H9 (cell line): ENCODE results near the gene MSN. TPM values are rescaled to one million over a fixed set of nuclear protein-coding genes. Genes with fewer than 3 reads are reported as not detected.

Source experiments
- DNase-seq: peaks from one replicate; pipeline ENCODE4 v3.0.0-alpha.2; 2017
- H2AFZ ChIP-seq: one replicate; pipeline ENCODE4 v1.6.1; 2013; ENCODE audit warnings: mild to moderate bottlenecking, low read length, control low read depth, moderate library complexity
- H2AK5ac ChIP-seq: 2 replicates; pipeline ENCODE4 v1.6.1; 2013; ENCODE audit warnings: low read length, control low read depth, mixed read lengths; ENCODE audit not compliant: insufficient read length
- H2BK120ac ChIP-seq: one replicate; pipeline ENCODE4 v1.6.1; 2013; ENCODE audit warnings: low read depth, mild to moderate bottlenecking, low read length, control low read depth, inconsistent platforms; ENCODE audit not compliant: poor library complexity, severe bottlenecking
- H2BK12ac ChIP-seq: 2 replicates; pipeline ENCODE4 v1.6.1; 2013; ENCODE audit warnings: low read length, control low read depth, mixed read lengths, low read depth; ENCODE audit not compliant: insufficient read length
- H2BK15ac ChIP-seq: 2 replicates; pipeline ENCODE4 v1.6.1; 2013; ENCODE audit warnings: low read depth, low read length, control low read depth
- H2BK20ac ChIP-seq: one replicate; pipeline ENCODE4 v1.6.1; 2013; ENCODE audit warnings: low read depth, mild to moderate bottlenecking, low read length, control low read depth, inconsistent platforms; ENCODE audit not compliant: poor library complexity, severe bottlenecking
- H2BK5ac ChIP-seq: 2 replicates; pipeline ENCODE4 v1.6.1; 2013; ENCODE audit warnings: low read length, control low read depth, mixed read lengths; ENCODE audit not compliant: insufficient read length
- H3K14ac ChIP-seq: 2 replicates; pipeline ENCODE4 v1.6.1; 2013; ENCODE audit warnings: low read length, control low read depth; ENCODE audit not compliant: insufficient read depth
- H3K18ac ChIP-seq: 2 replicates; pipeline ENCODE4 v1.6.1; 2013; ENCODE audit warnings: low read depth, mild to moderate bottlenecking, mixed read lengths, low read length, control low read depth; ENCODE audit not compliant: insufficient read length
- H3K23ac ChIP-seq: 2 replicates; pipeline ENCODE4 v1.6.1; 2013; ENCODE audit warnings: low read length, control low read depth, mixed read lengths, low read depth; ENCODE audit not compliant: insufficient read length
- H3K23me2 ChIP-seq: 2 replicates; pipeline ENCODE4 v1.6.1; 2013; ENCODE audit warnings: low read depth, mild to moderate bottlenecking, mixed read lengths, low read length, control low read depth; ENCODE audit not compliant: insufficient read length, poor library complexity, severe bottlenecking
- H3K27ac ChIP-seq: 2 replicates; pipeline ENCODE4 v1.5.1; 2013; ENCODE audit warnings: low read length, control low read depth, mixed read lengths, low read depth; ENCODE audit not compliant: insufficient read length
- H3K27me3 ChIP-seq: 2 replicates; pipeline ENCODE4 v1.6.1; 2013; ENCODE audit warnings: low read length, control low read depth, inconsistent platforms; ENCODE audit not compliant: insufficient read depth
- H3K4ac ChIP-seq: 2 replicates; pipeline ENCODE4 v1.6.1; 2013; ENCODE audit warnings: low read depth, mild to moderate bottlenecking, control low read depth, inconsistent platforms, low read length, moderate library complexity
- H3K4me1 ChIP-seq: 2 replicates; pipeline ENCODE4 v1.6.1; 2013; ENCODE audit warnings: low read length, control low read depth, inconsistent platforms; ENCODE audit not compliant: insufficient read depth
- H3K4me2 ChIP-seq: 2 replicates; pipeline ENCODE4 v1.6.1; 2013; ENCODE audit warnings: low read length, control low read depth, mixed read lengths; ENCODE audit not compliant: insufficient read length, insufficient read depth
- H3K56ac ChIP-seq: 2 replicates; pipeline ENCODE4 v1.6.1; 2013; ENCODE audit warnings: low read depth, mild to moderate bottlenecking, mixed read lengths, low read length, control low read depth; ENCODE audit not compliant: insufficient read length
- H3K79me1 ChIP-seq: 2 replicates; pipeline ENCODE4 v1.6.1; 2013; ENCODE audit warnings: low read depth, mild to moderate bottlenecking, moderate library complexity, low read length, control low read depth, inconsistent platforms; ENCODE audit not compliant: insufficient read depth, poor library complexity, severe bottlenecking
- H3K79me2 ChIP-seq: 2 replicates; pipeline ENCODE4 v1.6.1; 2013; ENCODE audit warnings: low read length, control low read depth, inconsistent platforms; ENCODE audit not compliant: insufficient read depth
- H3K9ac ChIP-seq: 2 replicates; pipeline ENCODE4 v1.6.1; 2013; ENCODE audit warnings: low read length, control low read depth, mixed read lengths; ENCODE audit not compliant: insufficient read length; ENCODE audit errors: extremely low read depth
- H3K9me3 ChIP-seq: one replicate; pipeline ENCODE4 v1.6.1; 2013; ENCODE audit warnings: low read depth, low read length, inconsistent platforms; ENCODE audit not compliant: control insufficient read depth
- H3T11ph ChIP-seq: one replicate; pipeline ENCODE4 v1.6.1; 2013; ENCODE audit warnings: mild to moderate bottlenecking, low read length, control low read depth, inconsistent platforms
- H4K20me1 ChIP-seq: one replicate; pipeline ENCODE4 v1.6.1; 2013; ENCODE audit not compliant: control insufficient read depth, insufficient read length, insufficient read depth
- H4K5ac ChIP-seq: 2 replicates; pipeline ENCODE4 v1.6.1; 2013; ENCODE audit warnings: low read depth, mild to moderate bottlenecking, mixed read lengths, low read length, control low read depth; ENCODE audit not compliant: insufficient read length
- H4K8ac ChIP-seq: replicated peaks from 2 replicates; pipeline ENCODE4 v1.6.1; 2013; ENCODE audit warnings: low read length, control low read depth, mixed read lengths, low read depth; ENCODE audit not compliant: insufficient read length
- H4K91ac ChIP-seq: 2 replicates; pipeline ENCODE4 v1.6.1; 2013; ENCODE audit warnings: low read depth, mild to moderate bottlenecking, moderate library complexity, mixed read lengths, low read length, control low read depth; ENCODE audit not compliant: insufficient read length
- H3K27ac Mint-ChIP-seq, 3 experiments: 2 replicates in 2 of 3; 3 replicates in 1 of 3; pipeline ENCODE4 v1.8.0; 2020 to 2021; ENCODE audit warnings: mixed read lengths in 3 of 3, mild to moderate bottlenecking in 1 of 3, moderate library complexity in 1 of 3
- H3K27me3 Mint-ChIP-seq: 2 replicates; pipeline ENCODE4 v1.8.0; 2021; ENCODE audit warnings: low read depth, mild to moderate bottlenecking, moderate library complexity, mixed read lengths
- H3K36me3 Mint-ChIP-seq, 3 experiments: 2 replicates in 2 of 3; 3 replicates in 1 of 3; pipeline ENCODE4 v1.8.0; 2020 to 2021; ENCODE audit warnings: low read depth in 3 of 3, mixed read lengths in 3 of 3; ENCODE audit not compliant: insufficient read depth in 1 of 3
- H3K4me1 Mint-ChIP-seq, 2 experiments: 2 replicates each; pipeline ENCODE4 v1.8.0; 2020; ENCODE audit warnings: mixed read lengths in 2 of 2
- H3K4me3 Mint-ChIP-seq, 2 experiments: 2 replicates in 1 of 2; 3 replicates in 1 of 2; pipeline ENCODE4 v1.8.0; 2020 to 2021; ENCODE audit warnings: mild to moderate bottlenecking in 2 of 2, mixed read lengths in 2 of 2, moderate library complexity in 1 of 2
- H3K9me3 Mint-ChIP-seq, 2 experiments: 2 replicates in 1 of 2; 3 replicates in 1 of 2; pipeline ENCODE4 v1.8.0; 2020; ENCODE audit warnings: mild to moderate bottlenecking in 2 of 2, mixed read lengths in 2 of 2, moderate library complexity in 1 of 2
- WGBS: extraction: QIAGEN DNeasy Blood & Tissue Kit; methylation state at CpG from one replicate; pipeline ENCODE4 v1.1.7; 2013; ENCODE audit warnings: missing lambda C conversion rate, low lambda C conversion rate, mixed read lengths; ENCODE audit not compliant: insufficient read length; ENCODE audit errors: extremely low coverage; 5-methylcytosine and 5-hydroxymethylcytosine counted together
- total RNA-seq: library from RNA; stranded (reverse); gene quantifications from 2 replicates; pipeline ENCODE4 v1.2.1, GENCODE V29; 2021
- TF ChIP-seq, protein P1 (sequence below): fragments of 200-600 bp; sonication (generic); conservative IDR thresholded peaks from 3 replicates; pipeline ENCODE4 v1.8.0; 2021; ENCODE audit warnings: antibody characterized with exemption, mild to moderate bottlenecking

Gene MSN
- total RNA-seq, 1 experiment from 2014 or later: 126 TPM

DNA sequence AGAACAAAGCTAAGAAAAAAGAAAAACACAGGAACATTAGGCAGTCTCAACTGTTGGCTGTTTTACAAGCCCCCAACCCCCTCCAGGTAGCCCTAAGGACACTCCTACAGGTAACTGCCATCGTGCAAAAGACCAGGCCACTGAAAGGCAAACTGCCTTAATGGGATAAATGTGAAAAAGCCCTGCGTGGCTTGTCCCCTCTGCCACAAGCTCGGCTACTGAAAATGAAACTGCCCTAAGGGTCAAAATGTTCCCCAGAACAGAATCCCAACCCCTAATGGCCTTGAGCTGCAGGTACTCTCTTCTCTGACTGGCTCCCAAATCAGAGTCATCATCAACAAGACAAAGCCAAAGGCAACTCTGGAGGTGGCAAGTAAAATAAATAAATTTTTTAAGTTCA lies 84.8 kb downstream of the MSN start:
- Histone ChIP-seq H3K14ac (no peak overlapping the region), H2AFZ (no peak overlapping the region), H3K18ac (no peak overlapping the region), H2BK12ac (no peak overlapping the region), H2AK5ac (no peak overlapping the region), H3K4ac (no peak overlapping the region), H3K4me2 (no peak overlapping the region), H3K23ac (no peak overlapping the region), H3K23me2 (no peaks in the 10 kb centered on the region), H2BK20ac (no peak overlapping the region), H3K4me1 (no peaks in the 10 kb centered on the region), H2BK120ac (no peak overlapping the region), H3K9me3 (peaks cover 20% of the 10 kb centered on the region), H3K27ac (no peak overlapping the region), H2BK5ac (no peak overlapping the region), H3T11ph (no peak overlapping the region), H3K79me1 (no peaks in the 10 kb centered on the region), H4K91ac (no peak overlapping the region), H4K8ac (no peak overlapping the region), H2BK15ac (no peak overlapping the region), H3K27me3 (no peaks in the 10 kb centered on the region), H4K20me1 (no peaks in the 10 kb centered on the region), H3K9ac (no peak overlapping the region), H4K5ac (no peak overlapping the region), H3K56ac (no peak overlapping the region), H3K79me2 (no peaks in the 10 kb centered on the region)
- no peak for DNase-seq
- TF ChIP-seq, protein P1, sequence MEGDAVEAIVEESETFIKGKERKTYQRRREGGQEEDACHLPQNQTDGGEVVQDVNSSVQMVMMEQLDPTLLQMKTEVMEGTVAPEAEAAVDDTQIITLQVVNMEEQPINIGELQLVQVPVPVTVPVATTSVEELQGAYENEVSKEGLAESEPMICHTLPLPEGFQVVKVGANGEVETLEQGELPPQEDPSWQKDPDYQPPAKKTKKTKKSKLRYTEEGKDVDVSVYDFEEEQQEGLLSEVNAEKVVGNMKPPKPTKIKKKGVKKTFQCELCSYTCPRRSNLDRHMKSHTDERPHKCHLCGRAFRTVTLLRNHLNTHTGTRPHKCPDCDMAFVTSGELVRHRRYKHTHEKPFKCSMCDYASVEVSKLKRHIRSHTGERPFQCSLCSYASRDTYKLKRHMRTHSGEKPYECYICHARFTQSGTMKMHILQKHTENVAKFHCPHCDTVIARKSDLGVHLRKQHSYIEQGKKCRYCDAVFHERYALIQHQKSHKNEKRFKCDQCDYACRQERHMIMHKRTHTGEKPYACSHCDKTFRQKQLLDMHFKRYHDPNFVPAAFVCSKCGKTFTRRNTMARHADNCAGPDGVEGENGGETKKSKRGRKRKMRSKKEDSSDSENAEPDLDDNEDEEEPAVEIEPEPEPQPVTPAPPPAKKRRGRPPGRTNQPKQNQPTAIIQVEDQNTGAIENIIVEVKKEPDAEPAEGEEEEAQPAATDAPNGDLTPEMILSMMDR: no peak
- Mint-ChIP-seq H3K4me1 (no peaks in the 10 kb centered on the region; a peak in 1 of 4 replicates), H3K27ac (no peak overlapping the region), H3K27me3 (no peaks in the 10 kb centered on the region), H3K4me3 (no peak overlapping the region), H3K9me3 (peaks cover 67 to 74% of the 10 kb centered on the region in 2 experiments), H3K36me3 (peaks cover 0 to 16% (median 10%) of the 10 kb centered on the region in 3 experiments)
- no CpG with 5 or more reads among the region's 3 CpGs for WGBS
